ENCODE results near the gene PPM1E. TPM values are rescaled to one million over a fixed set of nuclear protein-coding genes. Genes with fewer than 3 reads are reported as not detected.

PPM1E gene
- total and polyA plus RNA-seq, 2 of the 8 experiments (the other 6 are each of a cell fraction or from before 2014, with no cell fraction given): 5.0 to 10.4 TPM

DNA sequence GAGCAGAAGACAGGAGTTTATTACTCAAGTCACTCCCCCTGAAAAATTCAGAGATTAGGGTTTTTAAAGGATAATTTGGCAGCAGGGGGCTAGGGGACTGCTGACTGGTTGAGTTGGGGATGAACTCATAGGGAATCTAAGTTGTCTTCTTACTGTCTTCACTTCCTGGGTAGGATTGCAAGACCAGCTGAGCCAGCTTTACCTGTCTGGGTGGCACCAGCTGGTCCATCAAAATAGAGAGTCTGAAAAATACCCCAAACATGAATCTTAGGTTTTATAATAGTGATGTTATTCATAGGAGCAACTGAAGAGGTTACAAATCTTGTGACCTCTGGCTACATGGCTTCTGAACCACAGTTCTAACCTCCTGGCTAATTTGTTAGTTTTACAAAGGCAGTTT, 157.9 kb downstream of the PPM1E start (continued):
- TF ChIP-seq, protein P1, sequence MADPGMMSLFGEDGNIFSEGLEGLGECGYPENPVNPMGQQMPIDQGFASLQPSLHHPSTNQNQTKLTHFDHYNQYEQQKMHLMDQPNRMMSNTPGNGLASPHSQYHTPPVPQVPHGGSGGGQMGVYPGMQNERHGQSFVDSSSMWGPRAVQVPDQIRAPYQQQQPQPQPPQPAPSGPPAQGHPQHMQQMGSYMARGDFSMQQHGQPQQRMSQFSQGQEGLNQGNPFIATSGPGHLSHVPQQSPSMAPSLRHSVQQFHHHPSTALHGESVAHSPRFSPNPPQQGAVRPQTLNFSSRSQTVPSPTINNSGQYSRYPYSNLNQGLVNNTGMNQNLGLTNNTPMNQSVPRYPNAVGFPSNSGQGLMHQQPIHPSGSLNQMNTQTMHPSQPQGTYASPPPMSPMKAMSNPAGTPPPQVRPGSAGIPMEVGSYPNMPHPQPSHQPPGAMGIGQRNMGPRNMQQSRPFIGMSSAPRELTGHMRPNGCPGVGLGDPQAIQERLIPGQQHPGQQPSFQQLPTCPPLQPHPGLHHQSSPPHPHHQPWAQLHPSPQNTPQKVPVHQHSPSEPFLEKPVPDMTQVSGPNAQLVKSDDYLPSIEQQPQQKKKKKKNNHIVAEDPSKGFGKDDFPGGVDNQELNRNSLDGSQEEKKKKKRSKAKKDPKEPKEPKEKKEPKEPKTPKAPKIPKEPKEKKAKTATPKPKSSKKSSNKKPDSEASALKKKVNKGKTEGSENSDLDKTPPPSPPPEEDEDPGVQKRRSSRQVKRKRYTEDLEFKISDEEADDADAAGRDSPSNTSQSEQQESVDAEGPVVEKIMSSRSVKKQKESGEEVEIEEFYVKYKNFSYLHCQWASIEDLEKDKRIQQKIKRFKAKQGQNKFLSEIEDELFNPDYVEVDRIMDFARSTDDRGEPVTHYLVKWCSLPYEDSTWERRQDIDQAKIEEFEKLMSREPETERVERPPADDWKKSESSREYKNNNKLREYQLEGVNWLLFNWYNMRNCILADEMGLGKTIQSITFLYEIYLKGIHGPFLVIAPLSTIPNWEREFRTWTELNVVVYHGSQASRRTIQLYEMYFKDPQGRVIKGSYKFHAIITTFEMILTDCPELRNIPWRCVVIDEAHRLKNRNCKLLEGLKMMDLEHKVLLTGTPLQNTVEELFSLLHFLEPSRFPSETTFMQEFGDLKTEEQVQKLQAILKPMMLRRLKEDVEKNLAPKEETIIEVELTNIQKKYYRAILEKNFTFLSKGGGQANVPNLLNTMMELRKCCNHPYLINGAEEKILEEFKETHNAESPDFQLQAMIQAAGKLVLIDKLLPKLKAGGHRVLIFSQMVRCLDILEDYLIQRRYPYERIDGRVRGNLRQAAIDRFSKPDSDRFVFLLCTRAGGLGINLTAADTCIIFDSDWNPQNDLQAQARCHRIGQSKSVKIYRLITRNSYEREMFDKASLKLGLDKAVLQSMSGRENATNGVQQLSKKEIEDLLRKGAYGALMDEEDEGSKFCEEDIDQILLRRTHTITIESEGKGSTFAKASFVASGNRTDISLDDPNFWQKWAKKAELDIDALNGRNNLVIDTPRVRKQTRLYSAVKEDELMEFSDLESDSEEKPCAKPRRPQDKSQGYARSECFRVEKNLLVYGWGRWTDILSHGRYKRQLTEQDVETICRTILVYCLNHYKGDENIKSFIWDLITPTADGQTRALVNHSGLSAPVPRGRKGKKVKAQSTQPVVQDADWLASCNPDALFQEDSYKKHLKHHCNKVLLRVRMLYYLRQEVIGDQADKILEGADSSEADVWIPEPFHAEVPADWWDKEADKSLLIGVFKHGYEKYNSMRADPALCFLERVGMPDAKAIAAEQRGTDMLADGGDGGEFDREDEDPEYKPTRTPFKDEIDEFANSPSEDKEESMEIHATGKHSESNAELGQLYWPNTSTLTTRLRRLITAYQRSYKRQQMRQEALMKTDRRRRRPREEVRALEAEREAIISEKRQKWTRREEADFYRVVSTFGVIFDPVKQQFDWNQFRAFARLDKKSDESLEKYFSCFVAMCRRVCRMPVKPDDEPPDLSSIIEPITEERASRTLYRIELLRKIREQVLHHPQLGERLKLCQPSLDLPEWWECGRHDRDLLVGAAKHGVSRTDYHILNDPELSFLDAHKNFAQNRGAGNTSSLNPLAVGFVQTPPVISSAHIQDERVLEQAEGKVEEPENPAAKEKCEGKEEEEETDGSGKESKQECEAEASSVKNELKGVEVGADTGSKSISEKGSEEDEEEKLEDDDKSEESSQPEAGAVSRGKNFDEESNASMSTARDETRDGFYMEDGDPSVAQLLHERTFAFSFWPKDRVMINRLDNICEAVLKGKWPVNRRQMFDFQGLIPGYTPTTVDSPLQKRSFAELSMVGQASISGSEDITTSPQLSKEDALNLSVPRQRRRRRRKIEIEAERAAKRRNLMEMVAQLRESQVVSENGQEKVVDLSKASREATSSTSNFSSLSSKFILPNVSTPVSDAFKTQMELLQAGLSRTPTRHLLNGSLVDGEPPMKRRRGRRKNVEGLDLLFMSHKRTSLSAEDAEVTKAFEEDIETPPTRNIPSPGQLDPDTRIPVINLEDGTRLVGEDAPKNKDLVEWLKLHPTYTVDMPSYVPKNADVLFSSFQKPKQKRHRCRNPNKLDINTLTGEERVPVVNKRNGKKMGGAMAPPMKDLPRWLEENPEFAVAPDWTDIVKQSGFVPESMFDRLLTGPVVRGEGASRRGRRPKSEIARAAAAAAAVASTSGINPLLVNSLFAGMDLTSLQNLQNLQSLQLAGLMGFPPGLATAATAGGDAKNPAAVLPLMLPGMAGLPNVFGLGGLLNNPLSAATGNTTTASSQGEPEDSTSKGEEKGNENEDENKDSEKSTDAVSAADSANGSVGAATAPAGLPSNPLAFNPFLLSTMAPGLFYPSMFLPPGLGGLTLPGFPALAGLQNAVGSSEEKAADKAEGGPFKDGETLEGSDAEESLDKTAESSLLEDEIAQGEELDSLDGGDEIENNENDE (IDR thresholded peaks at IDR 0.05; ENCODE audit: insufficient replicate concordance, low read length): no peak
- TF ChIP-seq BACH1 (IDR thresholded peaks at IDR 0.05; ENCODE audit: low read length): no peak
- TF ChIP-seq NRF1 (IDR thresholded peaks at IDR 0.05; ENCODE audit: low read depth, low read length): no peak
- no peak for TF ChIP-seq KDM1A (IDR thresholded peaks at IDR 0.05; ENCODE audit: borderline replicate concordance, low read length)
- TF ChIP-seq, protein P2, sequence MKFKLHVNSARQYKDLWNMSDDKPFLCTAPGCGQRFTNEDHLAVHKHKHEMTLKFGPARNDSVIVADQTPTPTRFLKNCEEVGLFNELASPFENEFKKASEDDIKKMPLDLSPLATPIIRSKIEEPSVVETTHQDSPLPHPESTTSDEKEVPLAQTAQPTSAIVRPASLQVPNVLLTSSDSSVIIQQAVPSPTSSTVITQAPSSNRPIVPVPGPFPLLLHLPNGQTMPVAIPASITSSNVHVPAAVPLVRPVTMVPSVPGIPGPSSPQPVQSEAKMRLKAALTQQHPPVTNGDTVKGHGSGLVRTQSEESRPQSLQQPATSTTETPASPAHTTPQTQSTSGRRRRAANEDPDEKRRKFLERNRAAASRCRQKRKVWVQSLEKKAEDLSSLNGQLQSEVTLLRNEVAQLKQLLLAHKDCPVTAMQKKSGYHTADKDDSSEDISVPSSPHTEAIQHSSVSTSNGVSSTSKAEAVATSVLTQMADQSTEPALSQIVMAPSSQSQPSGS (IDR thresholded peaks at IDR 0.05; ENCODE audit: low read length): no peak
- TF ChIP-seq SIN3A (conservative IDR thresholded peaks at IDR 0.05 in 1 of 2, IDR thresholded peaks at IDR 0.05 in 1 of 2; ENCODE audit: low read depth in 1 of 2, low read length in 2 of 2): no peak
- no peak for TF ChIP-seq ZNF274 (IDR thresholded peaks at IDR 0.05; ENCODE audit: borderline replicate concordance, extremely low read depth, low read length)
- no peak for TF ChIP-seq GABPA (IDR thresholded peaks at IDR 0.05; ENCODE audit: borderline replicate concordance, insufficient read depth, low read length)
- TF ChIP-seq ASH2L (IDR thresholded peaks at IDR 0.05; ENCODE audit: low read length): no peak
- no peak for TF ChIP-seq MAFK (IDR thresholded peaks at IDR 0.05; ENCODE audit: low read depth, low read length)

Data from H1 (cell line).